ENCODE data around the gene NEK4.

NEK4 gene

GRCh38 chr3:52787672-52788625, 17.2 kb upstream of the NEK4 start:
- Histone ChIP-seq H3K9ac (ENCODE audit: low read depth in 1 of 2, low read length in 2 of 2) (no peak overlapping the region), H3K27ac (ENCODE audit: low read depth, low read length) (no peak overlapping the region), H3K9me3 (ENCODE audit: control insufficient read depth in 1 of 2, low read length in 2 of 2) (no peaks in the 10 kb centered on the region), H3K4me3 (ENCODE audit: low read depth in 1 of 2, low read length in 2 of 2) (no peak overlapping the region), H3K36me3 (ENCODE audit: control insufficient read depth in 1 of 2, insufficient read depth in 2 of 2, low read length in 2 of 2) (no peaks in the 10 kb centered on the region), H3K4me1 (ENCODE audit: control insufficient read depth in 1 of 2, insufficient read depth in 2 of 2, low read length in 2 of 2) (no peaks in the 10 kb centered on the region), H3K27me3 (ENCODE audit: control insufficient read depth in 1 of 2, insufficient read depth in 2 of 2, low read length in 2 of 2) (no peaks in the 10 kb centered on the region)

- Histone ChIP-seq H3K4me3 (ENCODE audit: low read depth in 1 of 2, low read length in 2 of 2) (no peak overlapping the region), H3K27me3 (ENCODE audit: control insufficient read depth in 1 of 2, insufficient read depth in 2 of 2, low read length in 2 of 2) (no peaks in the 10 kb centered on the region), H3K36me3 (ENCODE audit: control insufficient read depth in 1 of 2, insufficient read depth in 2 of 2, low read length in 2 of 2) (no peaks in the 10 kb centered on the region), H3K27ac (ENCODE audit: low read depth, low read length) (no peak overlapping the region), H3K9me3 (ENCODE audit: control insufficient read depth in 1 of 2, low read length in 2 of 2) (no peaks in the 10 kb centered on the region), H3K4me1 (ENCODE audit: control insufficient read depth in 1 of 2, insufficient read depth in 2 of 2, low read length in 2 of 2) (no peaks in the 10 kb centered on the region), H3K9ac (ENCODE audit: low read depth in 1 of 2, low read length in 2 of 2) (no peak overlapping the region)
Measured at GRCh38 chr3:52787246-52787645, 16.5 kb upstream of the NEK4 start.

GRCh38 chr3:52786330-52787215, 15.8 kb upstream of the NEK4 start:
- Histone ChIP-seq H3K9me3 (ENCODE audit: control insufficient read depth in 1 of 2, low read length in 2 of 2) (no peaks in the 10 kb centered on the region), H3K4me1 (ENCODE audit: control insufficient read depth in 1 of 2, insufficient read depth in 2 of 2, low read length in 2 of 2) (no peaks in the 10 kb centered on the region), H3K36me3 (ENCODE audit: control insufficient read depth in 1 of 2, insufficient read depth in 2 of 2, low read length in 2 of 2) (no peaks in the 10 kb centered on the region), H3K4me3 (ENCODE audit: low read depth in 1 of 2, low read length in 2 of 2) (no peak overlapping the region), H3K27ac (ENCODE audit: low read depth, low read length) (no peak overlapping the region), H3K27me3 (ENCODE audit: control insufficient read depth in 1 of 2, insufficient read depth in 2 of 2, low read length in 2 of 2) (no peaks in the 10 kb centered on the region), H3K9ac (ENCODE audit: low read depth in 1 of 2, low read length in 2 of 2) (no peak overlapping the region)

- Histone ChIP-seq H3K27ac (ENCODE audit: low read depth, low read length) (no peak overlapping the region), H3K4me1 (ENCODE audit: control insufficient read depth in 1 of 2, insufficient read depth in 2 of 2, low read length in 2 of 2) (no peaks in the 10 kb centered on the region), H3K4me3 (ENCODE audit: low read depth in 1 of 2, low read length in 2 of 2) (no peak overlapping the region), H3K9me3 (ENCODE audit: control insufficient read depth in 1 of 2, low read length in 2 of 2) (no peaks in the 10 kb centered on the region), H3K9ac (ENCODE audit: low read depth in 1 of 2, low read length in 2 of 2) (no peak overlapping the region), H3K36me3 (ENCODE audit: control insufficient read depth in 1 of 2, insufficient read depth in 2 of 2, low read length in 2 of 2) (no peaks in the 10 kb centered on the region), H3K27me3 (ENCODE audit: control insufficient read depth in 1 of 2, insufficient read depth in 2 of 2, low read length in 2 of 2) (no peaks in the 10 kb centered on the region)
Measured at GRCh38 chr3:52784931-52785590, 14.3 kb upstream of the NEK4 start.

GRCh38 chr3:52784021-52784621, 13.4 kb upstream of the NEK4 start:
- Histone ChIP-seq H3K9ac (ENCODE audit: low read depth in 1 of 2, low read length in 2 of 2) (no peak overlapping the region), H3K36me3 (ENCODE audit: control insufficient read depth in 1 of 2, insufficient read depth in 2 of 2, low read length in 2 of 2) (no peaks in the 10 kb centered on the region), H3K4me3 (ENCODE audit: low read depth in 1 of 2, low read length in 2 of 2) (no peak overlapping the region), H3K4me1 (ENCODE audit: control insufficient read depth in 1 of 2, insufficient read depth in 2 of 2, low read length in 2 of 2) (no peaks in the 10 kb centered on the region), H3K27ac (ENCODE audit: low read depth, low read length) (no peak overlapping the region), H3K27me3 (ENCODE audit: control insufficient read depth in 1 of 2, insufficient read depth in 2 of 2, low read length in 2 of 2) (no peaks in the 10 kb centered on the region), H3K9me3 (ENCODE audit: control insufficient read depth in 1 of 2, low read length in 2 of 2) (no peaks in the 10 kb centered on the region)

GRCh38 chr3:52783211-52783555, 12.4 kb upstream of the NEK4 start:
- no peaks in the 10 kb centered on the region for H3K9me3 ChIP-seq (ENCODE audit: control insufficient read depth in 1 of 2, low read length in 2 of 2)
- H3K9ac ChIP-seq (ENCODE audit: low read depth in 1 of 2, low read length in 2 of 2) = no peak overlapping the region
- H3K36me3 ChIP-seq (ENCODE audit: control insufficient read depth in 1 of 2, insufficient read depth in 2 of 2, low read length in 2 of 2) = no peaks in the 10 kb centered on the region
- H3K27me3 ChIP-seq (ENCODE audit: control insufficient read depth in 1 of 2, insufficient read depth in 2 of 2, low read length in 2 of 2) = no peaks in the 10 kb centered on the region
- H3K4me3 ChIP-seq (ENCODE audit: low read depth in 1 of 2, low read length in 2 of 2) = no peak overlapping the region
- H3K4me1 ChIP-seq (ENCODE audit: control insufficient read depth in 1 of 2, insufficient read depth in 2 of 2, low read length in 2 of 2) = no peaks in the 10 kb centered on the region
- no peak overlapping the region for H3K27ac ChIP-seq (ENCODE audit: low read depth, low read length)

GRCh38 chr3:52782412-52783210, 11.9 kb upstream of the NEK4 start:
- Histone ChIP-seq H3K4me1 (ENCODE audit: control insufficient read depth in 1 of 2, insufficient read depth in 2 of 2, low read length in 2 of 2) (no peaks in the 10 kb centered on the region), H3K36me3 (ENCODE audit: control insufficient read depth in 1 of 2, insufficient read depth in 2 of 2, low read length in 2 of 2) (no peaks in the 10 kb centered on the region), H3K4me3 (ENCODE audit: low read depth in 1 of 2, low read length in 2 of 2) (no peak overlapping the region), H3K27me3 (ENCODE audit: control insufficient read depth in 1 of 2, insufficient read depth in 2 of 2, low read length in 2 of 2) (no peaks in the 10 kb centered on the region), H3K9ac (ENCODE audit: low read depth in 1 of 2, low read length in 2 of 2) (no peak overlapping the region), H3K27ac (ENCODE audit: low read depth, low read length) (no peak overlapping the region), H3K9me3 (ENCODE audit: control insufficient read depth in 1 of 2, low read length in 2 of 2) (no peaks in the 10 kb centered on the region)

- Histone ChIP-seq H3K9me3 (ENCODE audit: control insufficient read depth in 1 of 2, low read length in 2 of 2) (no peaks in the 10 kb centered on the region), H3K27ac (ENCODE audit: low read depth, low read length) (no peak overlapping the region), H3K4me1 (ENCODE audit: control insufficient read depth in 1 of 2, insufficient read depth in 2 of 2, low read length in 2 of 2) (no peaks in the 10 kb centered on the region)
Measured at GRCh38 chr3:52781741-52782140, 11.0 kb upstream of the NEK4 start.

GRCh38 chr3:52779837-52780585, 9.3 kb upstream of the NEK4 start:
- no peaks in the 10 kb centered on the region for H3K9me3 ChIP-seq (ENCODE audit: control insufficient read depth in 1 of 2, low read length in 2 of 2)
- H3K9ac ChIP-seq (ENCODE audit: low read depth in 1 of 2, low read length in 2 of 2) = no peak overlapping the region
- H3K27ac ChIP-seq (ENCODE audit: low read depth, low read length) = no peak overlapping the region

More at GRCh38 chr3:52781741-52782140, 11.0 kb upstream of the NEK4 start:
- Histone ChIP-seq H3K9ac (ENCODE audit: low read depth in 1 of 2, low read length in 2 of 2) (no peak overlapping the region), H3K36me3 (ENCODE audit: control insufficient read depth in 1 of 2, insufficient read depth in 2 of 2, low read length in 2 of 2) (no peaks in the 10 kb centered on the region), H3K27me3 (ENCODE audit: control insufficient read depth in 1 of 2, insufficient read depth in 2 of 2, low read length in 2 of 2) (no peaks in the 10 kb centered on the region), H3K4me3 (ENCODE audit: low read depth in 1 of 2, low read length in 2 of 2) (no peak overlapping the region)

More at GRCh38 chr3:52779837-52780585, 9.3 kb upstream of the NEK4 start:
- H3K27me3 ChIP-seq (ENCODE audit: control insufficient read depth in 1 of 2, insufficient read depth in 2 of 2, low read length in 2 of 2) = no peaks in the 10 kb centered on the region
- H3K4me3 ChIP-seq (ENCODE audit: low read depth in 1 of 2, low read length in 2 of 2) = no peak overlapping the region
- no peaks in the 10 kb centered on the region for H3K36me3 ChIP-seq (ENCODE audit: control insufficient read depth in 1 of 2, insufficient read depth in 2 of 2, low read length in 2 of 2)
- peaks cover 0 to 9% of the 10 kb centered on the region in 2 donors for H3K4me1 ChIP-seq (ENCODE audit: control insufficient read depth in 1 of 2, insufficient read depth in 2 of 2, low read length in 2 of 2)
